ENCODE results near the gene AOPEP. TPM values are rescaled to one million over a fixed set of nuclear protein-coding genes. Genes with fewer than 3 reads are reported as not detected.
A peak's percentile ranks its signal among the peaks of the same experiment; 100 is the strongest.

The AOPEP gene
- total and polyA plus RNA-seq, 12 donors: 110 to 250 (median 161) TPM

GRCh38 chr9:94899464-94900221 is 173.1 kb downstream of the AOPEP start:
- Histone ChIP-seq H3K27me3 (no peaks in the 10 kb centered on the region), H3K4me3 (no peak overlapping the region), H3K27ac (peak overlapping the region in 9 of 10 donors; percentile 38 to 84 (median 71)), H3K9me3 (no peaks in the 10 kb centered on the region), H3K36me3 (no peaks in the 10 kb centered on the region), H3K4me1 (peaks cover 0 to 26% (median 13%) of the 10 kb centered on the region in 9 donors)
- intact Hi-C loops (cut with DNase I): no loop called here
- DNase-seq: peak in 1 of 2 donors; percentile 1
- TF ChIP-seq CTCF (IDR thresholded peaks at IDR 0.05): no peak
- WGBS, 2 donors: 97 to 98% methylated on average over 8 of the region's 8 CpGs
- ATAC-seq: no peak

- H3K4me1 ChIP-seq: peaks cover 0 to 26% (median 13%) of the 10 kb centered on the region in 9 donors
- ATAC-seq: peak; percentile 51 to 91 (median 68)
- H3K27ac ChIP-seq: peak overlapping the region in 9 of 10 donors; percentile 38 to 84 (median 71)
- peak in 1 of 2 donors; percentile 39 for DNase-seq
- no peak for TF ChIP-seq CTCF (IDR thresholded peaks at IDR 0.05)
- H3K9me3 ChIP-seq: no peaks in the 10 kb centered on the region
- intact Hi-C loops (cut with DNase I): no loop called here
- H3K27me3 ChIP-seq: no peaks in the 10 kb centered on the region
- no peaks in the 10 kb centered on the region for H3K36me3 ChIP-seq
- WGBS, 2 donors: 65 to 69% methylated on average over 10 of the region's 10 CpGs
- peak overlapping the region in 1 of 10 donors; percentile 15 for H3K4me3 ChIP-seq
Measured at GRCh38 chr9:94900222-94901018, 173.9 kb downstream of the AOPEP start.

GRCh38 chr9:94901019-94901363 is 174.5 kb downstream of the AOPEP start:
- Histone ChIP-seq H3K4me1 (peaks cover 0 to 26% (median 13%) of the 10 kb centered on the region in 9 donors), H3K9me3 (no peaks in the 10 kb centered on the region), H3K4me3 (peak overlapping the region in 1 of 10 donors; percentile 15), H3K27ac (peak overlapping the region in 9 of 10 donors; percentile 38 to 84 (median 71)), H3K36me3 (no peaks in the 10 kb centered on the region), H3K27me3 (no peaks in the 10 kb centered on the region)
- ATAC-seq: peak in 1 of 8 donors; percentile 26
- no peak for TF ChIP-seq CTCF (IDR thresholded peaks at IDR 0.05)
- no peak for DNase-seq
- intact Hi-C loops (cut with DNase I): no loop called here
- 72 to 93% methylated on average over 4 of the region's 4 CpGs for WGBS, 2 donors

GRCh38 chr9:94903961-94904421 is 177.5 kb downstream of the AOPEP start:
- Histone ChIP-seq H3K4me3 (no peak overlapping the region), H3K4me1 (peaks cover 0 to 46% (median 33%) of the 10 kb centered on the region in 9 donors), H3K36me3 (no peaks in the 10 kb centered on the region), H3K27me3 (no peaks in the 10 kb centered on the region), H3K9me3 (no peaks in the 10 kb centered on the region), H3K27ac (no peak overlapping the region)
- DNase-seq: peak in 1 of 2 donors; percentile 0
- 96 to 98% methylated on average over 2 of the region's 2 CpGs for WGBS, 2 donors
- no peak for TF ChIP-seq CTCF (IDR thresholded peaks at IDR 0.05)
- intact Hi-C loops (cut with DNase I): no loop called here
- ATAC-seq: no peak
